ENCODE data around the gene SAP25.
A peak's percentile ranks its signal among the peaks of the same experiment; 100 is the strongest.

The SAP25 gene

DNA sequence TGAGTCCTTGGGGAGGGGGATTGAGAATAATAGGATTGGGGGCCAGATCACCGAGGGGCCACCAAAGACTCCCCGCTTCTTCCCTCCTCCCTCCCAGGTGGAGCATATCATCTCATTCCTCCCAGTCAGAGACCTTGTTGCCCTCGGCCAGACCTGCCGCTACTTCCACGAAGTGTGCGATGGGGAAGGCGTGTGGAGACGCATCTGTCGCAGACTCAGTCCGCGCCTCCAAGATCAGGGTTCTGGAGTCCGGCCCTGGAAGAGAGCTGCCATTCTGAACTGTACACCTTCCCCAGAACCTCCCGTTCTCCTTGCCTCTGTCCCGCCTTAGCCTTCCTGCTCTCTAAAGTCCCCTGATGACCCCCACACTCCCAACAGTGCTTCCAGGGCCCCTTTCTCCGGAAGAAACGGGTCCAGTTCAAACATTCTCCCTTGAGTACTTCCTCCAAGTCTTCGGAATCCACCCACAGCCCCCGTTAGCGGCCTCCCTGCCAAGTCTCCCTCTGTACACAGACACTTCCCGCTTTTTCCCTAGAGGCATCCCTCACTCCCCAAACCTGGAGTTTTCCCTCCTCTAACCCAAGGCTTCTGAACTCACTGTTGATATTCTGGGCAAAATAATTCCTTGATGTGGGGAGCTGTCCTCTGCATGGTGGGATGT lies 16.5 kb upstream of the SAP25 start:
- no peak overlapping the region for H3K27ac ChIP-seq
- TF ChIP-seq, protein P1, sequence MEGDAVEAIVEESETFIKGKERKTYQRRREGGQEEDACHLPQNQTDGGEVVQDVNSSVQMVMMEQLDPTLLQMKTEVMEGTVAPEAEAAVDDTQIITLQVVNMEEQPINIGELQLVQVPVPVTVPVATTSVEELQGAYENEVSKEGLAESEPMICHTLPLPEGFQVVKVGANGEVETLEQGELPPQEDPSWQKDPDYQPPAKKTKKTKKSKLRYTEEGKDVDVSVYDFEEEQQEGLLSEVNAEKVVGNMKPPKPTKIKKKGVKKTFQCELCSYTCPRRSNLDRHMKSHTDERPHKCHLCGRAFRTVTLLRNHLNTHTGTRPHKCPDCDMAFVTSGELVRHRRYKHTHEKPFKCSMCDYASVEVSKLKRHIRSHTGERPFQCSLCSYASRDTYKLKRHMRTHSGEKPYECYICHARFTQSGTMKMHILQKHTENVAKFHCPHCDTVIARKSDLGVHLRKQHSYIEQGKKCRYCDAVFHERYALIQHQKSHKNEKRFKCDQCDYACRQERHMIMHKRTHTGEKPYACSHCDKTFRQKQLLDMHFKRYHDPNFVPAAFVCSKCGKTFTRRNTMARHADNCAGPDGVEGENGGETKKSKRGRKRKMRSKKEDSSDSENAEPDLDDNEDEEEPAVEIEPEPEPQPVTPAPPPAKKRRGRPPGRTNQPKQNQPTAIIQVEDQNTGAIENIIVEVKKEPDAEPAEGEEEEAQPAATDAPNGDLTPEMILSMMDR (conservative IDR thresholded peaks at IDR 0.05): no peak

DNA sequence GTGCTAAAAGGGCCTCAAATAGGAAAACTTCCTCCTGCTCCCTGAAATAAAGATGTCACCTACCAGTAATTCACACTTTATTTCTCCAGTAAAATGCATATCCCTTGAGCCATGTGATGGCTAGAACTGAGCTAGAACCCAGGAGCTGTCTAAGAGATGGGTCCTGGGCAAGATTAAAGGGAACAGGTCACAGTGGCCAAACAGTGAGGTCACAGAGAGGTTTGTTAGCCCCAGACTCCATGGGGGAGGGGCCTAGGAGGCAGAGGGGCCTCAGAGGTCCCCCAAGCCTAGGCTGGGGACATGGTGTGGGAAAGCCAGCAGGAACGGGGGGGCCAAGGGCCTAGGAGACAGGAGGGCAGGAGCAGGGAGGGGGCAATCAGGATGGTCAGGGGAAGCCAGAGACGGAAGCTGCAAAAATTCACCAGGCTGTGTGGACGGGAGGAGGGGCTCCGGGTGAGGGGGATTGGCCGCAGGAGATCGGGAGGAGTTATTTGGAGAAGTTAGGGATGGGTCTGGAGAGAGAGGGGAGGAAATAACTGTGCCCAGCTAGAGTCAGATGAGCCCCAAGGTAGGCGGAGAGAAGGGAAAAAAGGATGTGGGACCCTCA lies 15.7 kb upstream of the SAP25 start:
- H3K27ac ChIP-seq: no peak overlapping the region
- TF ChIP-seq, protein P1 (conservative IDR thresholded peaks at IDR 0.05): no peak

DNA sequence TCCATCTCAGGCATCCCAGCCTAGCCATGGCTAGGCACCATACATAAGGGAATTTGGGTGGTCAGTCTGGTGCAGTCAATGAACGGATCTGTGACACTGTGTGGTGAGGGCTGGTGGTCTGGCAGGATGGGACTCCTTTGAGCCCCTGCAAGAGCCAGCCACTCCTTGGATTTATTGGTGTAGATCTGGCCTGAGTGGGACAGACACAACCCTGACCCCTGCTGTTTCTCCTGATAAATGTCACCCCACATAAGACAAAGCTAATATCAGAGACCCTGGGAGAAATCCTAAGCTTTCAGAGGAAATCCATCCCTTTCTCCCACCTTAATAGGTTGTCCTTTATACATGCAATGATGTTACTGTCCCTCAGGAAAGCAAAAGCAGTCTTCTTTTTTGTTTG lies 14.7 kb upstream of the SAP25 start:
- TF ChIP-seq, protein P1 (conservative IDR thresholded peaks at IDR 0.05): peak; percentile 57
- H3K27ac ChIP-seq: no peak overlapping the region

DNA sequence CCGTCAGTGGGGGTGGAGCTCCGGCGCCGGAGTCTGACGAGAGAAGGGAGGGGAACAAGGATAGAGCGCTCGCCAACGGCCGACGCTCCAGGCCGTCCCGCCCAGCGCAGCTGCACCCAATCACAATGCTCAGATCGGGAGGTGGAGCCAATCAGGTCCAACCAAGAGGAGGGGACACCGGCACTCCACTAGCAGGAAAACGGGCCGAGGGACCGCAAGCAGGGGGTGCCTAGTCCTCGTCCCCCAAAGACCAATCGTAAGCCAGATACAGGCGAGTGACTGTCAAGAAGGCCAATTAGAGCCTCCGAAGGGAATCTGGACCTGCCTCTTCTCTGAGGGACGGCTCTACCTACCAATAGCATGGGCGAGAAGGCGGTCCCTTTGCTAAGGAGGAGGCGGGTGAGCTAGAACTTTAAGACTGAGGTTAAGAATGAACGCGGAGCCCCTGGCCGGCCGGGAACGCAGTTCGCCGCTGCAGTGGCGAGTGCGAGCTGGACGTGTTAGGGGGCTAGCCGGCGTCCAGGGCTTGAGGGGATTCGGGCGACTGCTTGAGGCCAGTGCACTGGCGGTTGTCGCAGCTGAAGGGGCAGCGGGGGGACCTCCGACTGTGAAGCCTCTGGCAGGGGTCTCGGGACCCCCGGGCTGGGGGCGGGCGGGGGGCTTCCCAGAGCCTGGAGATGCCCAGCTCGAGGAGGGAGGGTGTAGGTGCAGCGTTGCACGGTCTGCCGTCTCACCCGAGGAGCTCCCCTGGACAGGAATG lies 12.7 kb upstream of the SAP25 start, which contains the start of gene FBXO24:
Gene FBXO24 (plus strand): TSS at position 63 of the 760 bp plus-strand sequence. CDS start 298 bp downstream, at position 361.
- TF ChIP-seq, protein P1 (conservative IDR thresholded peaks at IDR 0.05): no peak
- H3K27ac ChIP-seq: peak within 1 kb of the TSS; percentile 99

DNA sequence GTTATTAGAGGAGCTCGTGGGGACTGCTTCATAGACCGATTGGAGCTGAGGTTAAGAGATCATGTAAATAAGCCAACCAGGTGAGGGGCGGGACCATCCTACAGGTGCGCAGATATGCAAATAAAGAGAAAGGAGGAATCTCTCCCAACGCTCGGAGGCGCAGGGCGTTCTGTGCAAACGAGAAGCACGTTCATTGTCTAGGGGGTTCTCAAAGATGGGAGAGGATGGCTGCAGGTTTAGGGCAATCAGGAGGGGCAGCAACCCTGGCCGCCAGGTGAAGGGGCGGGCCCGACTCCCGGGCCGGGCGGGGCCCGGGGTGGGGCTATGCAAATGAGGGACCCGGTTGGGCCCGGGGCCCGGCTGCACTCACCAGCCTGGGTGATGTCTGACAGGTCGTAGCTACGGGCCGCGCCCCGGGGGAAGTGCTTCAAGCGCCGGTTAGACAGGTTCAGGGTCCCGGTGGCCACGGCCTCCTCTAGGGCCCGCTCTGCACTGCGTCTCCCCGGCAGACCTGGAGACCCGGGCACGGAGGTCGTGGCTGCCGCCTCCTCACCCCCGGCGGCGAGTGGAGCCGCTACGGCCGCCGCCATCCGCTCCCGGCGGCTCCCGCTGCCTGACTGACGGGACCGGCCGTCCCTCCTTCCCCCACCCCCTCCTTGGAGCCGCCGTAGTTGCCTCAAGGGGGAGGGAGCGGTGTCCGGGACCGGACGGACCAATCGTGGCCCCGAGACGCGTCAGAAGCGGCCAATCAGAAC lies 12.0 kb upstream of the SAP25 start, which contains the start of gene LRCH4:
Gene LRCH4 (minus strand): TSS at position 619 of the 755 bp plus-strand sequence. CDS start 29 bp downstream, at position 590.
- H3K27ac ChIP-seq: peak within 1 kb of the TSS; percentile 99
- TF ChIP-seq, protein P1 (conservative IDR thresholded peaks at IDR 0.05): no peak

DNA sequence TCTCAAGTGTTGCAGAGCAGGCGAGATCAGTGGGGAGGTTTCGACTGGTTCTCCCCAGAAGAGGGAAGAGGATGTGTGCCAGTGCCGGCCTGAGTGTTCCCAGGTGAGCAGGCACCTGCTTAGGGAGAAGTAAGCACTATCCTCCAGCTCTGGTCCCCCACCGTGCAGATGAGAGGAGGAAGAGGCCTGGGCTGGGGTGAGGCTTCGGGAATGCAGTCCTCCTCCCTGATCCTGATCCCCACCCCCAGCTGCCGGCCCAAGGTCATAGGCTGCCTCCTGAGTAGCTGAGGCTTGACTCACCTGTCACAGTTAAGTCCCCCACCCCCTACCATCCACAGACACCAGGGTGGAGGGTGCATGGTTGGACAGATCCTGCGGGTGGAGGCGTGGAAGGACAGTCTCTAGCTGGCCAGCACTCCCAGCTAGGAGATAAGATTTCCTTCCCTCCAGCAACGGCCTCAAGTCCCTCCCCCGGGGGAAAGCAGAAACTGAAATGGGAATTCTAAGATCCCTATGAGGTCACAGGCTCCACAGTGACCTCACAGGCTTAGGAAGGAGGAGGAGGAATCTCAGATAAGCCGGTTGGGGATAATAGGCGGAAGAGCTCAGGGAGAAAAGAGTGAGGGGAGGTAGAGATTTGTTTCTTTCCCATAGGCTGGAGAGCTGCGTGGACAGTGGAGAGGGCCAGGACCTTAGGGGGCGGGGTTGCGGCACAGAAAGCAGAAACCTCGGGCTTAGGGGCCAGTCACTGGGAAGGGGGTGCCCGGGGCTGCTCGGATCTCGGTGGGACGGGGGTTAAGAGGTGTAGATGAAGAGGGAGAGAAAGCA lies 11.2 kb upstream of the SAP25 start:
- TF ChIP-seq, protein P1 (conservative IDR thresholded peaks at IDR 0.05): no peak
- H3K27ac ChIP-seq: peak overlapping the region; percentile 99

All from VCaP (cell line).